DOHH2 (cell line): ENCODE measurements around the gene HSDL1.

Experiments
- CTCF ChIP-seq: fragments of 200-600 bp; sonication (generic); IDR thresholded peaks from one replicate; pipeline ENCODE4 v1.5.1; 2014; ENCODE audit warnings: antibody characterized with exemption, mild to moderate bottlenecking, low read depth, low read length; ENCODE audit not compliant: poor library complexity, severe bottlenecking
- EZH2phosphoT487 ChIP-seq: fragments of 200-600 bp; sonication (generic); IDR thresholded peaks from 2 replicates; pipeline ENCODE4 v1.6.1; 2017; ENCODE audit warnings: borderline replicate concordance, mild to moderate bottlenecking, antibody characterized with exemption, low read length, moderate library complexity, mixed read lengths

GRCh38 chr16:84136331-84137125 lies 8.4 kb downstream of the HSDL1 start:
- TF ChIP-seq EZH2phosphoT487 (no peak), CTCF (no peak)
